Stomach (tissue), 9 donors: ENCODE results near the gene XRN1. TPM values are rescaled to one million over a fixed set of nuclear protein-coding genes. Genes with fewer than 3 reads are reported as not detected.

Source experiments
- DNase-seq, 2 donors: peaks; one replicate each; pipeline versions ENCODE4 v3.0.0 to v3.0.0-alpha.2; 2013 to 2019
- H3K27ac ChIP-seq, 5 donors: fragments of 200-600 bp in 4 of 5; sonication (generic) in 4 of 5; one replicate each; pipeline ENCODE4 v1.5.1; 2013 to 2019; ENCODE audit warnings: mild to moderate bottlenecking in 1 of 5, moderate library complexity in 1 of 5
- H3K27me3 ChIP-seq, 3 donors: fragments of 200-600 bp; sonication (generic); one replicate each; pipeline ENCODE4 v1.5.1; 2017 to 2019; ENCODE audit warnings: mixed run types in 1 of 3
- H3K36me3 ChIP-seq, 4 donors: fragments of 200-600 bp; sonication (generic); 1 replicate in 3 of 4; 2 replicates in 1 of 4; pipeline ENCODE4 v1.5.1; 2016 to 2019
- H3K4me1 ChIP-seq, 4 donors: fragments of 200-600 bp; sonication (generic); one replicate each; pipeline ENCODE4 v1.5.1; 2016 to 2019
- H3K4me3 ChIP-seq, 4 donors: fragments of 200-600 bp; sonication (generic) in 3 of 4; one replicate each; pipeline ENCODE4 v1.5.1; 2016 to 2019; ENCODE audit warnings: mild to moderate bottlenecking in 1 of 4
- H3K9me3 ChIP-seq, 4 donors: fragments of 200-600 bp; sonication (generic); one replicate each; pipeline ENCODE4 v1.5.1; 2016 to 2019
- EP300 ChIP-seq: sonication (generic); formaldehyde crosslinking; IDR thresholded peaks from one replicate; pipeline ENCODE4 v1.6.1; 2017; ENCODE audit warnings: antibody characterized with exemption
- POLR2A ChIP-seq, 4 donors: fragments of 450-650 bp; IDR thresholded peaks; one replicate each; pipeline ENCODE4 v1.6.1; 2016; ENCODE audit warnings: antibody characterized with exemption in 4 of 4, control low read depth in 2 of 4, mild to moderate bottlenecking in 1 of 4, moderate library complexity in 1 of 4
- POLR2AphosphoS5 ChIP-seq, 3 donors: sonication (generic); formaldehyde crosslinking; IDR thresholded peaks; one replicate each; pipeline ENCODE4 v1.6.1; 2016; ENCODE audit warnings: antibody characterized with exemption in 3 of 3
- WGBS, 5 donors: extraction: QIAGEN DNeasy Blood & Tissue Kit in 3 of 5; methylation state at CpG; one replicate each; pipeline versions ENCODE4 v1.1.5 to v1.1.7; 2013 to 2018; 5-methylcytosine and 5-hydroxymethylcytosine counted together
- intact Hi-C: fragments of 100-400 bp; cut with DNase I; formaldehyde crosslinking; loops from one replicate; pipeline ENCODE4 v1.15.1; 2023; ENCODE audit warnings: low total_unique reads
- polyA plus RNA-seq, 3 donors: library from polyadenylated mRNA; stranded (reverse); fragments of 200-250 nt; gene quantifications; one replicate each; pipeline ENCODE4 v1.2.3, GENCODE V29; 2013
- total RNA-seq, 5 donors: library from RNA; depleted of rRNA; stranded (reverse); fragments of >200 nt; gene quantifications; one replicate each; pipeline versions ENCODE4 v1.1.0 to v1.2.3, GENCODE V29; 2014 to 2016
- TF ChIP-seq, protein P1 (sequence below), 7 experiments: fragments of 450-650 bp in 4 of 7; fragments of 200-600 bp in 3 of 7; sonication (generic) in 3 of 7; IDR thresholded peaks; one replicate each; pipeline ENCODE4 v1.5.1; 2016 to 2019; ENCODE audit warnings: antibody characterized with exemption in 7 of 7, control low read depth in 2 of 7, mild to moderate bottlenecking in 1 of 7
- donor health status: healthy with polysubstance abuse.
- donor health status: Bipolar disorder and iron deficiency.
- donor health status: healthy.

The XRN1 gene
- total and polyA plus RNA-seq, 8 donors = 2.3 to 122 (median 25.9) TPM

- no peak overlapping the region for H3K27ac ChIP-seq
- no peaks in the 10 kb centered on the region for H3K27me3 ChIP-seq
- H3K36me3 ChIP-seq = peaks cover 0 to 73% (median 66%) of the 10 kb centered on the region in 4 donors
- TF ChIP-seq, protein P1, sequence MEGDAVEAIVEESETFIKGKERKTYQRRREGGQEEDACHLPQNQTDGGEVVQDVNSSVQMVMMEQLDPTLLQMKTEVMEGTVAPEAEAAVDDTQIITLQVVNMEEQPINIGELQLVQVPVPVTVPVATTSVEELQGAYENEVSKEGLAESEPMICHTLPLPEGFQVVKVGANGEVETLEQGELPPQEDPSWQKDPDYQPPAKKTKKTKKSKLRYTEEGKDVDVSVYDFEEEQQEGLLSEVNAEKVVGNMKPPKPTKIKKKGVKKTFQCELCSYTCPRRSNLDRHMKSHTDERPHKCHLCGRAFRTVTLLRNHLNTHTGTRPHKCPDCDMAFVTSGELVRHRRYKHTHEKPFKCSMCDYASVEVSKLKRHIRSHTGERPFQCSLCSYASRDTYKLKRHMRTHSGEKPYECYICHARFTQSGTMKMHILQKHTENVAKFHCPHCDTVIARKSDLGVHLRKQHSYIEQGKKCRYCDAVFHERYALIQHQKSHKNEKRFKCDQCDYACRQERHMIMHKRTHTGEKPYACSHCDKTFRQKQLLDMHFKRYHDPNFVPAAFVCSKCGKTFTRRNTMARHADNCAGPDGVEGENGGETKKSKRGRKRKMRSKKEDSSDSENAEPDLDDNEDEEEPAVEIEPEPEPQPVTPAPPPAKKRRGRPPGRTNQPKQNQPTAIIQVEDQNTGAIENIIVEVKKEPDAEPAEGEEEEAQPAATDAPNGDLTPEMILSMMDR (IDR thresholded peaks at IDR 0.05) = no peak
- TF ChIP-seq EP300 = no peak
- TF ChIP-seq POLR2A (IDR thresholded peaks at IDR 0.05) = no peak
- no peak for TF ChIP-seq POLR2AphosphoS5 (IDR thresholded peaks at IDR 0.05)
- DNase-seq = no peak
- 76 to 96% (median 89%) methylated on average over 3 of the region's 3 CpGs for WGBS, 5 donors
- H3K4me1 ChIP-seq = no peaks in the 10 kb centered on the region
- H3K4me3 ChIP-seq = no peak overlapping the region
- H3K9me3 ChIP-seq = no peaks in the 10 kb centered on the region
- intact Hi-C loops = no loop called here
Measured at GRCh38 chr3:142459096-142459495, 11.3 kb upstream of the XRN1 start.

- 92 to 99% (median 95%) methylated on average over 5 of the region's 5 CpGs for WGBS, 5 donors
- Histone ChIP-seq H3K4me3 (no peak overlapping the region), H3K27me3 (no peaks in the 10 kb centered on the region), H3K27ac (no peak overlapping the region), H3K9me3 (no peaks in the 10 kb centered on the region), H3K36me3 (peaks cover 0 to 41% (median 35%) of the 10 kb centered on the region in 4 donors), H3K4me1 (peaks cover under 1 to 18% (median 12%) of the 10 kb centered on the region in 4 donors)
- intact Hi-C loops = no loop called here
- no peak for TF ChIP-seq EP300
- TF ChIP-seq, protein P1 (IDR thresholded peaks at IDR 0.05) = no peak
- TF ChIP-seq POLR2AphosphoS5 (IDR thresholded peaks at IDR 0.05) = no peak
- no peak for TF ChIP-seq POLR2A (IDR thresholded peaks at IDR 0.05)
- DNase-seq = no peak
Measured at GRCh38 chr3:142450881-142451280, 3.0 kb upstream of the XRN1 start.

GRCh38 chr3:142450189-142450588 is 2.4 kb upstream of the XRN1 start:
- no peak for DNase-seq
- Histone ChIP-seq H3K4me1 (peaks cover 6 to 25% (median 16%) of the 10 kb centered on the region in 4 donors), H3K27ac (peak overlapping the region in 1 of 5 donors; percentile 2), H3K4me3 (no peak overlapping the region), H3K27me3 (no peaks in the 10 kb centered on the region), H3K9me3 (no peaks in the 10 kb centered on the region), H3K36me3 (peaks cover 0 to 35% (median 33%) of the 10 kb centered on the region in 4 donors)
- 83 to 94% (median 92%) methylated on average over 3 of the region's 3 CpGs for WGBS, 5 donors
- intact Hi-C loops = no loop called here
- TF ChIP-seq, protein P1 (IDR thresholded peaks at IDR 0.05) = no peak
- TF ChIP-seq POLR2A (IDR thresholded peaks at IDR 0.05) (no peak), POLR2AphosphoS5 (IDR thresholded peaks at IDR 0.05) (no peak), EP300 (no peak)

- WGBS, 5 donors = 0 to 1% (median 0%) methylated on average over 34 to 35 of the region's 35 CpGs
- H3K27ac ChIP-seq = peak overlapping the region; percentile 80 to 100 (median 98)
- H3K4me1 ChIP-seq = peaks cover 9 to 51% (median 36%) of the 10 kb centered on the region in 4 donors
- peak; percentile 34 to 78 for DNase-seq
- H3K4me3 ChIP-seq = peak overlapping the region; percentile 71 to 97 (median 86)
- peaks cover 0 to 25% (median 23%) of the 10 kb centered on the region in 4 donors for H3K36me3 ChIP-seq
- TF ChIP-seq, protein P1 (IDR thresholded peaks at IDR 0.05) = no peak
- TF ChIP-seq EP300 (no peak), POLR2A (IDR thresholded peaks at IDR 0.05) (no peak), POLR2AphosphoS5 (IDR thresholded peaks at IDR 0.05) (no peak)
- H3K27me3 ChIP-seq = no peaks in the 10 kb centered on the region
- H3K9me3 ChIP-seq = no peaks in the 10 kb centered on the region
- intact Hi-C loops = no loop called here
Measured at GRCh38 chr3:142447301-142447851, 461 bp downstream of the XRN1 start.
